HepG2 (cell line): Measurements from ENCODE around the gene CACHD1.

Experiments
- ARNT ChIP-seq: fragments of 450-650 bp; IDR thresholded peaks from 2 replicates; pipeline ENCODE4 v1.6.1; 2017
- ASH2L ChIP-seq: fragments of 300-600, 200-600 bp; sonication (generic); IDR thresholded peaks from 2 replicates; pipeline ENCODE4 v1.7.0; 2017; ENCODE audit warnings: low read depth, mild to moderate bottlenecking, moderate library complexity, mixed read lengths, low read length; ENCODE audit not compliant: insufficient read length
- CENPBD1 ChIP-seq: sonication (generic); formaldehyde crosslinking; IDR thresholded peaks from 2 replicates; pipeline ENCODE4 v1.8.0; 2022; ENCODE audit warnings: missing genetic modification reagents, low read depth, mild to moderate bottlenecking, borderline replicate concordance
- CTCF ChIP-seq: sonication (generic); formaldehyde crosslinking; IDR thresholded peaks from 2 replicates; pipeline ENCODE4 v1.5.0; 2020; ENCODE audit warnings: mild to moderate bottlenecking, missing genetic modification reagents, moderate library complexity
- FOSL1 ChIP-seq: sonication (generic); formaldehyde crosslinking; IDR thresholded peaks from 2 replicates; pipeline ENCODE4 v1.9.0; 2021; ENCODE audit warnings: missing genetic modification reagents, borderline replicate concordance
- FOXP4 ChIP-seq: sonication (generic); formaldehyde crosslinking; IDR thresholded peaks from 2 replicates; pipeline ENCODE4 v1.4.0; 2020; ENCODE audit warnings: missing genetic modification reagents
- IKZF1 ChIP-seq: fragments of 450-650 bp; IDR thresholded peaks from 2 replicates; pipeline ENCODE4 v1.7.1; 2016
- MIXL1 ChIP-seq: IDR thresholded peaks from 2 replicates; pipeline ENCODE4 v1.6.1; 2016
- POLR2AphosphoS5 ChIP-seq: IDR thresholded peaks from 2 replicates; pipeline ENCODE4 v1.6.1; 2012; ENCODE audit warnings: low read depth, low read length
- PRDM4 ChIP-seq: sonication (generic); formaldehyde crosslinking; IDR thresholded peaks from 2 replicates; pipeline ENCODE4 v1.9.0; 2021; ENCODE audit warnings: missing genetic modification reagents, borderline replicate concordance
- SP140L ChIP-seq: sonication (generic); formaldehyde crosslinking; IDR thresholded peaks from 2 replicates; pipeline ENCODE4 v1.4.0; 2020; ENCODE audit warnings: missing genetic modification reagents, borderline replicate concordance
- ZBTB34 ChIP-seq: sonication (generic); formaldehyde crosslinking; IDR thresholded peaks from 2 replicates; pipeline ENCODE4 v1.8.0; 2022; ENCODE audit warnings: mild to moderate bottlenecking, missing genetic modification reagents
- ZNF318 ChIP-seq: sonication (generic); formaldehyde crosslinking; IDR thresholded peaks from 2 replicates; pipeline ENCODE4 v1.4.0; 2020; ENCODE audit warnings: mild to moderate bottlenecking, missing genetic modification reagents
- ZNF644 ChIP-seq: IDR thresholded peaks from 2 replicates; pipeline ENCODE4 v1.6.1; 2016; ENCODE audit warnings: low read depth

GRCh38 chr1:64505944-64506655, 36.2 kb downstream of the CACHD1 start:
- TF ChIP-seq ZNF318 (no peak), ASH2L (no peak), PRDM4 (CRISPR knock-in tag) (no peak), CTCF (no peak), CENPBD1 (CRISPR knock-in tag) (no peak), ZNF644 (CRISPR knock-in tag) (no peak), ZBTB34 (CRISPR knock-in tag) (no peak), IKZF1 (no peak), SP140L (CRISPR knock-in tag) (no peak), ARNT (no peak), FOSL1 (no peak), POLR2AphosphoS5 (no peak), MIXL1 (CRISPR knock-in tag) (no peak), FOXP4 (CRISPR knock-in tag) (no peak)
